GM19452 (cell line): ENCODE results near the gene CELSR1.
"Not testable (repeated sequence)": the region's sequence is repeated elsewhere in the genome, so short reads cannot be mapped to it uniquely, and the experiment has no call there.

Experiments
- ATAC-seq: cut with Tn5 transposase; IDR thresholded peaks from one replicate; pipeline ENCODE4 v1.9.1; 2021; ENCODE audit not compliant: unreplicated experiment

The CELSR1 gene

GRCh38 chr22:46486996-46487717 is 50.3 kb downstream of the CELSR1 start:
- no peak for ATAC-seq

GRCh38 chr22:46484861-46485595 is 52.4 kb downstream of the CELSR1 start:
- no peak for ATAC-seq

GRCh38 chr22:46484156-46484860 is 53.1 kb downstream of the CELSR1 start:
- no peak for ATAC-seq

- ATAC-seq = no peak
Observed at GRCh38 chr22:46483353-46483752, 54.1 kb downstream of the CELSR1 start.

- ATAC-seq = no peak
Observed at GRCh38 chr22:46482056-46482675, 55.3 kb downstream of the CELSR1 start.

GRCh38 chr22:46481386-46481785 is 56.0 kb downstream of the CELSR1 start:
- ATAC-seq = no peak

GRCh38 chr22:46480396-46480795 is 57.0 kb downstream of the CELSR1 start:
- no peak for ATAC-seq

- ATAC-seq = no peak
Observed at GRCh38 chr22:46479046-46479445, 58.4 kb downstream of the CELSR1 start.

- no peak for ATAC-seq
Observed at GRCh38 chr22:46478083-46478551, 59.3 kb downstream of the CELSR1 start.

- no peak for ATAC-seq
Observed at GRCh38 chr22:46476547-46476941, 60.9 kb downstream of the CELSR1 start.

- ATAC-seq = no peak
Observed at GRCh38 chr22:46473896-46474557, 63.4 kb downstream of the CELSR1 start.

GRCh38 chr22:46473021-46473779 is 64.2 kb downstream of the CELSR1 start:
- no peak for ATAC-seq

- ATAC-seq = no peak
Observed at GRCh38 chr22:46472722-46473016, 64.8 kb downstream of the CELSR1 start.

- no peak for ATAC-seq
Observed at GRCh38 chr22:46471901-46472721, 65.3 kb downstream of the CELSR1 start.

GRCh38 chr22:46471330-46471729 is 66.1 kb downstream of the CELSR1 start:
- ATAC-seq = not testable (repeated sequence)

GRCh38 chr22:46469711-46470110 is 67.7 kb downstream of the CELSR1 start:
- ATAC-seq = no peak

- ATAC-seq = no peak
Observed at GRCh38 chr22:46467006-46467405, 70.4 kb downstream of the CELSR1 start.

GRCh38 chr22:46466255-46466676 is 71.2 kb downstream of the CELSR1 start:
- ATAC-seq = no peak

- no peak for ATAC-seq
Observed at GRCh38 chr22:46465793-46466192, 71.6 kb downstream of the CELSR1 start.
